NB4 (cell line): ENCODE results near the gene FOXP1.

ENCODE experiments used
- DNase-seq: peaks from one replicate; pipeline ENCODE4 v3.0.0; 2010; ENCODE audit warnings: low read depth
- H3K4me3 ChIP-seq: one replicate; pipeline ENCODE4 v1.5.1; 2011; ENCODE audit warnings: mild to moderate bottlenecking, low read depth, low read length, moderate library complexity
- MAX ChIP-seq: IDR thresholded peaks from 2 replicates; pipeline ENCODE4 v1.6.1; 2011; ENCODE audit warnings: low read depth, low read length
- MYC ChIP-seq: IDR thresholded peaks from 2 replicates; pipeline ENCODE4 v1.6.1; 2011; ENCODE audit warnings: low read depth, low read length
- POLR2A ChIP-seq: IDR thresholded peaks from 2 replicates; pipeline ENCODE4 v1.6.1; 2011; ENCODE audit warnings: mild to moderate bottlenecking; ENCODE audit not compliant: insufficient read length; ENCODE audit errors: extremely low read depth
- TF ChIP-seq, protein P1 (sequence below): IDR thresholded peaks from one replicate; pipeline ENCODE4 v1.5.1; 2012; ENCODE audit warnings: low read depth, low read length

FOXP1 gene

GRCh38 chr3:71037775-71038174 lies 545.8 kb downstream of the FOXP1 start:
- TF ChIP-seq MYC: no peak
- TF ChIP-seq MAX: no peak
- no peak for TF ChIP-seq POLR2A
- TF ChIP-seq, protein P1, sequence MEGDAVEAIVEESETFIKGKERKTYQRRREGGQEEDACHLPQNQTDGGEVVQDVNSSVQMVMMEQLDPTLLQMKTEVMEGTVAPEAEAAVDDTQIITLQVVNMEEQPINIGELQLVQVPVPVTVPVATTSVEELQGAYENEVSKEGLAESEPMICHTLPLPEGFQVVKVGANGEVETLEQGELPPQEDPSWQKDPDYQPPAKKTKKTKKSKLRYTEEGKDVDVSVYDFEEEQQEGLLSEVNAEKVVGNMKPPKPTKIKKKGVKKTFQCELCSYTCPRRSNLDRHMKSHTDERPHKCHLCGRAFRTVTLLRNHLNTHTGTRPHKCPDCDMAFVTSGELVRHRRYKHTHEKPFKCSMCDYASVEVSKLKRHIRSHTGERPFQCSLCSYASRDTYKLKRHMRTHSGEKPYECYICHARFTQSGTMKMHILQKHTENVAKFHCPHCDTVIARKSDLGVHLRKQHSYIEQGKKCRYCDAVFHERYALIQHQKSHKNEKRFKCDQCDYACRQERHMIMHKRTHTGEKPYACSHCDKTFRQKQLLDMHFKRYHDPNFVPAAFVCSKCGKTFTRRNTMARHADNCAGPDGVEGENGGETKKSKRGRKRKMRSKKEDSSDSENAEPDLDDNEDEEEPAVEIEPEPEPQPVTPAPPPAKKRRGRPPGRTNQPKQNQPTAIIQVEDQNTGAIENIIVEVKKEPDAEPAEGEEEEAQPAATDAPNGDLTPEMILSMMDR: no peak
- no peak overlapping the region for H3K4me3 ChIP-seq
- DNase-seq: no peak

DNA sequence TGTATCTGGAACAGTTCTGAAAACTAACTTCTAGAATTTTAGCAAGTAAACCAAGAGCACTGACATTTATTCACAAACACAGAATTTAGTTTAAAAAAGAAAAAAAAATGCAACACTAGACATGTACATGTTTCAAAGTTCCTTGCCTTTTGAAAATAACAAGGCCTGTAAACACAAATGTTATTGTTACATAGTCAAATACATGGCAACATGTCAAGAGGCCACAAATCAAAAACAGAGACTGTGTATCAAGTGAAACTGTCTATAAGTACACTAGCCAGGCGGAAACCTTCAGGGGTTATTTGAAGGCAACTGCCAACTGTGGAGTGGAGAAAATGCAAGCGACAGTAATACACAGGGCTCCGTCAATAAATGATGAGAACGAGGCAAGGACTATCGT lies 547.6 kb downstream of the FOXP1 start:
- no peak for DNase-seq
- H3K4me3 ChIP-seq: no peak overlapping the region
- TF ChIP-seq, protein P1: no peak
- TF ChIP-seq MAX (no peak), POLR2A (no peak), MYC (no peak)

GRCh38 chr3:71035314-71035713 lies 548.2 kb downstream of the FOXP1 start:
- H3K4me3 ChIP-seq: no peak overlapping the region
- TF ChIP-seq, protein P1: no peak
- TF ChIP-seq MAX (no peak), POLR2A (no peak), MYC (no peak)
- DNase-seq: peak; percentile 70

GRCh38 chr3:71033681-71034220 lies 549.8 kb downstream of the FOXP1 start:
- no peak for TF ChIP-seq POLR2A
- TF ChIP-seq, protein P1: no peak
- TF ChIP-seq MYC: no peak
- no peak for TF ChIP-seq MAX
- H3K4me3 ChIP-seq: no peak overlapping the region
- DNase-seq: no peak

DNA sequence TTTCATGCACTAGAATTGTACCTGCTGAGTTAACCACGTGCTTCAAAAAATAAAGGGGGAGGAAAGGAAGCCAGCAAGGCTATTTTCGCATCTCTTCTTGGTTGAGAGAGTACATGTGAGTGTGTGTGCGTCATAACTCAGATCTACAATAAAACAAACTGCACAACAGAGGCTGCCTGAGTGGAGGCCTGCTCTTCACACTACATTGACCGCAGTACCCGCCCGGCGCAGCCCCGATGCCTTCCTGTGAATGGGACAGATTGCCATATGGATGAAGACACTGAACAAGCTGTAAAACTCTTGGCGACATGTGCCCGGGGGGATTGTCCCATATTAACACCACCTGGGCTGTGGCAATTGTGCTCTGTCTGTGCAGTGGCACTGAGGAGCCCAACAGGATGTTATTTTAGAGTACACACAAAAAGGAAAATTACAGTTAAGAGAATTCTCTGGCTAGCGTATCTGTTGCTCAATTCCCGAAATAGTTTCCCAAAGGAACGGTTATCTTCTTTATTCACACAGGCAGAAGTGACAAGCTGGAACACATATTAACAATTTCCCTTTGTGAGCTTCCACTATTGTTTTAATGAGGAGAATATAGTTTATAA lies 551.5 kb downstream of the FOXP1 start:
- TF ChIP-seq POLR2A: no peak
- TF ChIP-seq, protein P1: no peak
- no peak for TF ChIP-seq MYC
- no peak for DNase-seq
- H3K4me3 ChIP-seq: no peak overlapping the region
